HepG2 (cell line): Measurements from ENCODE around the gene SLC1A4.

ENCODE experiments used
- CHD2 ChIP-seq: IDR thresholded peaks from 2 replicates; pipeline ENCODE4 v1.6.1; 2011; ENCODE audit warnings: low read depth, low read length, improper control_type of control experiment
- CTCF ChIP-seq: sonication (generic); formaldehyde crosslinking; IDR thresholded peaks from 2 replicates; pipeline ENCODE4 v1.5.0; 2020; ENCODE audit warnings: mild to moderate bottlenecking, missing genetic modification reagents, moderate library complexity
- EP300 ChIP-seq, 3 experiments: sonication (generic) in 1 of 3; formaldehyde crosslinking in 1 of 3; IDR thresholded peaks; 2 replicates each; pipeline versions ENCODE4 v1.5.1 to v1.6.1; 2011 to 2020; ENCODE audit warnings: low read depth in 2 of 3, low read length in 2 of 3, borderline replicate concordance in 1 of 3, improper control_type of control experiment in 1 of 3, mild to moderate bottlenecking in 1 of 3, missing genetic modification reagents in 1 of 3, moderate library complexity in 1 of 3
- FOXA3 ChIP-seq: IDR thresholded peaks from 2 replicates; pipeline ENCODE4 v1.6.1; 2016; ENCODE audit warnings: missing genetic modification reagents, missing compliant biosample characterization
- MLX ChIP-seq: IDR thresholded peaks from 2 replicates; pipeline ENCODE4 v1.6.1; 2016
- MTA1 ChIP-seq: sonication (generic); formaldehyde crosslinking; IDR thresholded peaks from 2 replicates; pipeline ENCODE4 v1.4.0; 2020; ENCODE audit warnings: missing genetic modification reagents, mild to moderate bottlenecking, borderline replicate concordance
- NCOA2 ChIP-seq: sonication (generic); formaldehyde crosslinking; IDR thresholded peaks from 2 replicates; pipeline ENCODE4 v1.8.0; 2022; ENCODE audit warnings: inconsistent platforms
- POLR2G ChIP-seq: fragments of 200-400 bp; formaldehyde crosslinking; IDR thresholded peaks from 2 replicates; pipeline ENCODE4 v1.6.1; 2018; ENCODE audit warnings: mild to moderate bottlenecking, low read depth, low read length, moderate library complexity
- SYNCRIP ChIP-seq: fragments of 200-400 bp; formaldehyde crosslinking; IDR thresholded peaks from 2 replicates; pipeline ENCODE4 v1.6.1; 2018; ENCODE audit warnings: mild to moderate bottlenecking, low read depth, low read length; ENCODE audit not compliant: insufficient read depth
- TCF7L2 ChIP-seq: IDR thresholded peaks from 2 replicates; pipeline ENCODE4 v1.6.1; 2011; ENCODE audit warnings: mild to moderate bottlenecking, low read depth, low read length, moderate library complexity
- TRIM24 ChIP-seq: sonication (generic); formaldehyde crosslinking; IDR thresholded peaks from 2 replicates; pipeline ENCODE4 v1.8.0; 2022; ENCODE audit warnings: mild to moderate bottlenecking, missing genetic modification reagents
- ZSCAN9 ChIP-seq: IDR thresholded peaks from 2 replicates; pipeline ENCODE4 v1.6.1; 2016; ENCODE audit warnings: borderline replicate concordance

- TF ChIP-seq ZSCAN9 (CRISPR knock-in tag) (no peak), TCF7L2 (no peak), FOXA3 (no peak), NCOA2 (no peak), SYNCRIP (no peak), CTCF (CRISPR knock-in tag) (no peak), CHD2 (no peak), EP300 (IDR thresholded peaks at IDR 0.05; ENCODE audit: low read depth in 2 of 2, low read length in 2 of 2) (no peak), EP300 (CRISPR knock-in tag; IDR thresholded peaks at IDR 0.05; ENCODE audit: borderline replicate concordance) (no peak), MTA1 (CRISPR knock-in tag) (no peak), MLX (no peak), POLR2G (no peak), TRIM24 (no peak)
These were observed 22.4 kb upstream of the SLC1A4 start for GRCh38 chr2:64966839-64967238.
